Measurements from ENCODE around the gene TANGO6. TPM values are rescaled to one million over a fixed set of nuclear protein-coding genes. Genes with fewer than 3 reads are reported as not detected.

TANGO6 gene
- polyA plus RNA-seq, 1 donor (not counting 4 experiments of a cell fraction or from before 2014, with no cell fraction given): 13.1 TPM

DNA sequence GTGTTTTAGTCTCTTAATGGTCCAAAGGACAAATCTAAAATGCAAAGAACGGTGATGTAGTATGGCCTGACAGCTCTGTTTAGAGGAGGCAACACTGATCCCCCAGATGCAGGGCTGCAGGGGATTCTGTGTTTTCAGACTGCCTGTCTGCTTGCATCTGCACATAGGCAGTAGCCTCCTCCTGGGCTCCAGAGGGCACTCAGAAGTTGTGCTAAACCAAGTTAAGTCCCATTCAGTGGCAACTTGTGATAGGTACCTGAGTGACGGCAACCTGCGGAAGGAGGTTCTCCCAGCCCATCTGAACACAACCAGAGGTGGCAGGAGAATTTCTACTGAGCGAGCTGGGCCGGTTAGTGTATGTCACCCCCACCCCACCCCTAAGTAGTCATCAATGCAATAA, 272.0 kb downstream of the TANGO6 start:
- DNase-seq (ENCODE audit: low read depth, low spot score) (no peak), FAIRE-seq (no peak)
- Histone ChIP-seq H3K4me2 (ENCODE audit: control insufficient read depth, extremely low read depth, insufficient read depth, low read depth, low read length) (no peak overlapping the region), H3K79me2 (ENCODE audit: control insufficient read depth, insufficient read depth, low read length) (peaks cover 40% of the 10 kb centered on the region), H3K27me3 (ENCODE audit: control insufficient read depth, extremely low read depth, insufficient read depth, low read length) (no peaks in the 10 kb centered on the region), H3K4me3 (ENCODE audit: control insufficient read depth in 2 of 3, extremely low read depth in 1 of 3, insufficient read depth in 2 of 3, low read depth in 1 of 3, low read length in 3 of 3) (no peak overlapping the region), H3K9me3 (ENCODE audit: control insufficient read depth, low read depth, low read length) (no peaks in the 10 kb centered on the region), H3K9ac (ENCODE audit: control insufficient read depth, extremely low read depth, insufficient read depth, low read length) (no peak overlapping the region), H3K4me1 (ENCODE audit: control insufficient read depth, extremely low read depth, insufficient read depth, low read length) (peaks cover 10% of the 10 kb centered on the region), H3K27ac (ENCODE audit: control insufficient read depth, insufficient read depth, low read length) (no peak overlapping the region), H2AFZ (ENCODE audit: control insufficient read depth, low read length) (no peak overlapping the region), H3K36me3 (ENCODE audit: control insufficient read depth in 2 of 2, extremely low read depth in 1 of 2, insufficient read depth in 2 of 2, low read length in 2 of 2) (peaks cover 53 to 61% of the 10 kb centered on the region in 2 experiments), H4K20me1 (ENCODE audit: control insufficient read depth, extremely low read depth, insufficient read depth, low read length) (peaks cover 43% of the 10 kb centered on the region), H3K9me1 (ENCODE audit: control insufficient read depth, extremely low read depth, insufficient read depth, low read length) (peaks cover 3% of the 10 kb centered on the region)
- dilution Hi-C loops (cut with MboI; ENCODE audit: extremely low pct_ligation_motif_present, low sequenced_read_pairs): no loop called here
- TF ChIP-seq, protein P1, sequence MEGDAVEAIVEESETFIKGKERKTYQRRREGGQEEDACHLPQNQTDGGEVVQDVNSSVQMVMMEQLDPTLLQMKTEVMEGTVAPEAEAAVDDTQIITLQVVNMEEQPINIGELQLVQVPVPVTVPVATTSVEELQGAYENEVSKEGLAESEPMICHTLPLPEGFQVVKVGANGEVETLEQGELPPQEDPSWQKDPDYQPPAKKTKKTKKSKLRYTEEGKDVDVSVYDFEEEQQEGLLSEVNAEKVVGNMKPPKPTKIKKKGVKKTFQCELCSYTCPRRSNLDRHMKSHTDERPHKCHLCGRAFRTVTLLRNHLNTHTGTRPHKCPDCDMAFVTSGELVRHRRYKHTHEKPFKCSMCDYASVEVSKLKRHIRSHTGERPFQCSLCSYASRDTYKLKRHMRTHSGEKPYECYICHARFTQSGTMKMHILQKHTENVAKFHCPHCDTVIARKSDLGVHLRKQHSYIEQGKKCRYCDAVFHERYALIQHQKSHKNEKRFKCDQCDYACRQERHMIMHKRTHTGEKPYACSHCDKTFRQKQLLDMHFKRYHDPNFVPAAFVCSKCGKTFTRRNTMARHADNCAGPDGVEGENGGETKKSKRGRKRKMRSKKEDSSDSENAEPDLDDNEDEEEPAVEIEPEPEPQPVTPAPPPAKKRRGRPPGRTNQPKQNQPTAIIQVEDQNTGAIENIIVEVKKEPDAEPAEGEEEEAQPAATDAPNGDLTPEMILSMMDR (optimal IDR thresholded peaks at IDR 0.05 in 1 of 3, IDR thresholded peaks at IDR 0.05 in 1 of 3, conservative IDR thresholded peaks at IDR 0.05 in 1 of 3; ENCODE audit: extremely low read depth in 1 of 3, insufficient read depth in 2 of 3, low read length in 3 of 3): no peak
- TF ChIP-seq EZH2 (IDR thresholded peaks at IDR 0.05; ENCODE audit: low read length): no peak

DNA sequence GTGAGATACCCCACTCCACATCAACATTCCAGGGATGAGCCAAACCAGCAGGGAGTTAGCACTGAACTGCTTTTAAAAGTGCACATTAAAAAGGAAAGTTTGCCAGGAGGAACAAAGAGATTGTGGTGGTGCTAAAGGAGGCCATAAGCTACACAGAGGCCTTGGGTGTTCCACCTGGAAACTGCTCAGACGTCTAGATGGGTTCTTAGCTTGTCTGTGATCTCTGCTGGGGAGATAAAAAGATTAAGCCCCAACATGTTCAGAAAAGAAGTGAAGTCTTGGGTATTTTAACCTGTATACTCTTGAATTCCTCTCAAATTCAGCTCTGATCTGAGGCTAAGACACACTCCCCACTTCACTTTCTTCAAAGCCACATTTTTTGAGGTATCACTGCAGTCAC, 272.5 kb downstream of the TANGO6 start:
- H3K4me1 ChIP-seq (ENCODE audit: control insufficient read depth, extremely low read depth, insufficient read depth, low read length): peaks cover 10% of the 10 kb centered on the region
- H3K9me3 ChIP-seq (ENCODE audit: control insufficient read depth, low read depth, low read length): no peaks in the 10 kb centered on the region
- no peak overlapping the region for H3K4me3 ChIP-seq (ENCODE audit: control insufficient read depth in 2 of 3, extremely low read depth in 1 of 3, insufficient read depth in 2 of 3, low read depth in 1 of 3, low read length in 3 of 3)
- no peak for TF ChIP-seq EZH2 (IDR thresholded peaks at IDR 0.05; ENCODE audit: low read length)
- TF ChIP-seq, protein P1 (optimal IDR thresholded peaks at IDR 0.05 in 1 of 3, IDR thresholded peaks at IDR 0.05 in 1 of 3, conservative IDR thresholded peaks at IDR 0.05 in 1 of 3; ENCODE audit: extremely low read depth in 1 of 3, insufficient read depth in 2 of 3, low read length in 3 of 3): no peak
- no peak overlapping the region for H2AFZ ChIP-seq (ENCODE audit: control insufficient read depth, low read length)
- peaks cover 3% of the 10 kb centered on the region for H3K9me1 ChIP-seq (ENCODE audit: control insufficient read depth, extremely low read depth, insufficient read depth, low read length)
- H3K27me3 ChIP-seq (ENCODE audit: control insufficient read depth, extremely low read depth, insufficient read depth, low read length): no peaks in the 10 kb centered on the region
- no peak overlapping the region for H3K9ac ChIP-seq (ENCODE audit: control insufficient read depth, extremely low read depth, insufficient read depth, low read length)
- no peak overlapping the region for H3K27ac ChIP-seq (ENCODE audit: control insufficient read depth, insufficient read depth, low read length)
- H4K20me1 ChIP-seq (ENCODE audit: control insufficient read depth, extremely low read depth, insufficient read depth, low read length): peaks cover 43% of the 10 kb centered on the region
- DNase-seq (ENCODE audit: low read depth, low spot score) (no peak), FAIRE-seq (no peak)
- H3K36me3 ChIP-seq (ENCODE audit: control insufficient read depth in 2 of 2, extremely low read depth in 1 of 2, insufficient read depth in 2 of 2, low read length in 2 of 2): peaks cover 53 to 61% of the 10 kb centered on the region in 2 experiments
- dilution Hi-C loops (cut with MboI; ENCODE audit: extremely low pct_ligation_motif_present, low sequenced_read_pairs): no loop called here
- peaks cover 35% of the 10 kb centered on the region for H3K79me2 ChIP-seq (ENCODE audit: control insufficient read depth, insufficient read depth, low read length)
- no peak overlapping the region for H3K4me2 ChIP-seq (ENCODE audit: control insufficient read depth, extremely low read depth, insufficient read depth, low read depth, low read length)

Data from keratinocyte (primary cell).